ENCODE measurements around the gene ESYT2.
A peak's percentile ranks its signal among the peaks of the same experiment; 100 is the strongest.

Gene ESYT2

DNA sequence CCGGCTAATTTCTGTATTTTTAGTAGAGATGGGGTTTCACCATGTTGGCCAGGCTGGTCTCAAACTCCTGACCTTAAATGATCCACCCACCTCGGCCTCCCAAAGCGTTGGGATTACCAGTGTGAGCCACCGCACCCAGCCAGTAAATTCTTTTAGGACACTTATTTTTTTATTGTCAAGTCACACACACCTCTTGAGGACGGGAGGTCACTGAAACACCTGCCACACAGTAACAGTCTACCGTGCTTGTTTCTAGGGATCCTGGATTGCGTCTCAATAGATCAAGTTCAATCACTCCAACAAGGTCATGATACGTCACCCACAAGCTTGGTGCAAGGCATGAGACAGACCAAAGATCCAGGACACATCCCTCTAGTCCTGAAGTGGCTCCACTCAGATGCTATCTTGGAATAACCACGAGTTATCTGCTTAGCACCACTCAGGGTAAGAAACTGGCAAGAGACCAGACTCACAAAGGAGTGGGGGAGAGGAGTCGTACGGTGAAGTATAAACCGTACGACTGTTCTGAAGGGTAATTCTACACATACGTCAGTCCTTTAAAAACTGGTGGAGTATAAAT is 65.8 kb downstream of the ESYT2 start:
- DNase-seq (ENCODE audit: low read depth) = no peak
- H3K4me3 ChIP-seq (ENCODE audit: low read length) = no peak overlapping the region
- TF ChIP-seq CTCF (conservative IDR thresholded peaks at IDR 0.05; ENCODE audit: low read length) = no peak

GRCh38 chr7:158761945-158762344 is 67.4 kb downstream of the ESYT2 start:
- DNase-seq (ENCODE audit: low read depth) = no peak
- TF ChIP-seq CTCF (conservative IDR thresholded peaks at IDR 0.05; ENCODE audit: low read length) = no peak
- no peak overlapping the region for H3K4me3 ChIP-seq (ENCODE audit: low read length)

GRCh38 chr7:158760936-158761335 is 68.4 kb downstream of the ESYT2 start:
- DNase-seq (ENCODE audit: low read depth) = no peak

GRCh38 chr7:158760445-158760764 is 68.9 kb downstream of the ESYT2 start:
- H3K4me3 ChIP-seq (ENCODE audit: low read length) = no peak overlapping the region
- DNase-seq (ENCODE audit: low read depth) = no peak
- no peak for TF ChIP-seq CTCF (conservative IDR thresholded peaks at IDR 0.05; ENCODE audit: low read length)

More at GRCh38 chr7:158760936-158761335, 68.4 kb downstream of the ESYT2 start:
- TF ChIP-seq CTCF (conservative IDR thresholded peaks at IDR 0.05; ENCODE audit: low read length) = peak; percentile 31; the same call in 1 of the 2 replicates
- no peak overlapping the region for H3K4me3 ChIP-seq (ENCODE audit: low read length)

- no peak for TF ChIP-seq CTCF (conservative IDR thresholded peaks at IDR 0.05; ENCODE audit: low read length)
- no peak overlapping the region for H3K4me3 ChIP-seq (ENCODE audit: low read length)
- no peak for DNase-seq (ENCODE audit: low read depth)
Observed at GRCh38 chr7:158759749-158760444, 69.4 kb downstream of the ESYT2 start.

GRCh38 chr7:158759245-158759614 is 70.1 kb downstream of the ESYT2 start:
- TF ChIP-seq CTCF (conservative IDR thresholded peaks at IDR 0.05; ENCODE audit: low read length) = no peak
- DNase-seq (ENCODE audit: low read depth) = no peak
- no peak overlapping the region for H3K4me3 ChIP-seq (ENCODE audit: low read length)

GRCh38 chr7:158758586-158759244 is 70.6 kb downstream of the ESYT2 start:
- TF ChIP-seq CTCF (conservative IDR thresholded peaks at IDR 0.05; ENCODE audit: low read length) = no peak
- H3K4me3 ChIP-seq (ENCODE audit: low read length) = no peak overlapping the region
- no peak for DNase-seq (ENCODE audit: low read depth)
